GM21717 (cell line): ENCODE data around the gene RBPMS2.

ENCODE experiments used
- ATAC-seq: cut with Tn5 transposase; IDR thresholded peaks from one replicate; pipeline ENCODE4 v1.9.1; 2021; ENCODE audit warnings: mild to moderate bottlenecking, moderate library complexity; ENCODE audit not compliant: unreplicated experiment

RBPMS2 gene

DNA sequence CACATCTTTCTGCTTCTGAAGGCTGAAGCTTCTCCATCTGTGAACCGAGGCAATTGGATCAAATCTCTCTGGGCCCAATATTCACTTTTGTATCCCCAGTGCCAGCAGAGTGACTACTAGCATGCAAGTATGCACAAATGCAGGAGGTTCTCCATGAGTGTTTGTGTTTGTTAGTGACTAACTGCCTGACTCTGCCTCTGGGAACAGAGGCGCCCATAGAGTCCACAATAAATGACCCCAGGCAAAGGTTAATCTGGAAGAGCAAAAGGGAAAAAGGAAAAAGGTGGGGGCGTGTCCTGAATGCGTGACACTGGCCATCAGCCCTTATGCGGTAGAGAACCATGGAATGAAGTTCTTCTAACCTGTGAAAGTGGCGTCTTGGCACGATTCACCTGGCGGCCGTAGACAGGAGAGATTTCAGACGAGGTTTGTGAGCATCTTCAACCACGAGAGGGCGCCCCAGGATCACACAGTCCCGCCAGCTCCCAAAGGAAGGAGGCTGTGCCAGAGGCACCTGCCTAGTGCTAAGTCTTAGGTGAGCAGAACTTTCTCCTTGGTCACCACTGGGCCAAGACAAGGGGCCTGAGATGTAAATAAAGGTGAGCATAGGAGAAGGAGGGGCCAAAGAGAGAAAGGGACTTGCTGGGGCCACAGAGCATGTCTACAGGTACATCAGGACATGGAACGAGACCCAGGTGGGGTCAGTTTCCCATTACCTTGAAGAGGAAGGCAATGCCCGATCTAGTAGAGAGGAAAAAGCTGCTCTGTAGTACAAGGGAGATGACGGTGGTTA is 44.2 kb downstream of the RBPMS2 start:
- ATAC-seq = no peak

GRCh38 chr15:64730151-64730550 is 45.2 kb downstream of the RBPMS2 start:
- ATAC-seq = no peak

DNA sequence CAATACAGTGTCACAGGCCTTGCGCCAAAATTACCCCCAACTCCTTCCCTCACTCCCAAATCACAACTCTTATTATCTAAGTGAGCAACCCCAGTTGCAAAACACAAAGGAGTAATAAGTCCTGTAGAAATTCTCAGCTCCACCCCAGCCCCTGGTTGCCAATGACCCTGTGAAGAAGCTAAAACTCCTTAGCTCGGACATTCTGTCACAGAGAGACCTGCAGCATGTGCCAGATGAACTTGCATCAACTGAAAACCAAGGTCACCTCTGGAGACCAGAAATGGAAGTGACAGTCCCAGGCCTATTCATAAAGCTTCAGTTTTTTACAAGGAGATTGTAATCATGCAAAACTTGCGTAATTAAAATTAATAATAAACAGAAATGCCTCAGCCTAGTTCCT is 55.2 kb downstream of the RBPMS2 start:
- ATAC-seq = no peak

DNA sequence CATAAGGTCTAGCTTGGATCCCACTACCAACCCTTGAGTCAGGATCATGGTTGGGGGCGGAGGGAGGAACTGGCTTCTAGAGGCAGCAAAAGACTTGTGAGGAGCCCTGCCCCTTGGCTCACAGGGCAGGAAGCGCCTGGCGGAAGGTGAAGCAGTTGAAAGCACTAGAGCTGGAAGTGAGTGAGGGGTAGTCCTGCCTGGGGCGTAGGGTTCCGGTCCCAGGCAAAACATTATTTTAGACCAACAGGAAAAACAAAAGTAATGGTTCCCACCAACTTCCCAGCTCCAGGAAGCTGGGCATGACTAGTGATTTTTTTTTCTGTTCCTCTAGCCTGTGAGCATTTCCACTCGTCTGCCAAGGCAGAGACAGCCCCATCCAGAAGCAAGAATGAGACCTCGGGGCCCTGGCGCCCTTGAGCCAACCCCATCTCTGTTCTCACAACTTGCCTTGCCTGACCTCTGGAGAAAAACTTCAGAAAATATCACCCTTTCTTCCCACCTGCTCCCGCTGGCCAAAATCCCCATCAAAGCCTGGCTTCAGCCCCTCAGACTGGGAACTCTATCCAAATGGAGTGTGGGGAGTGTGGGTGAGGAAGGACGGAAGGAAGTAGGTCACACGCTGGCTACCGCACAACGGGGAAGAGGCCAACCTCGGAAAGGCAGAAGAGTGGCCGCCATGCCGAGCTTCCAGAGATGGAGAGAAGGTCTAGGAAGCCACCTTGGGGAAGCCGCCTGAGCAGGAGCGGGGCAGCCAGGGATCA is 57.5 kb downstream of the RBPMS2 start:
- ATAC-seq = no peak

- no peak for ATAC-seq
Measured at GRCh38 chr15:64717130-64717529, 58.3 kb downstream of the RBPMS2 start.

- no peak for ATAC-seq
Measured at GRCh38 chr15:64716452-64716851, 58.9 kb downstream of the RBPMS2 start.

- ATAC-seq = no peak
Measured at GRCh38 chr15:64713592-64713991, 61.8 kb downstream of the RBPMS2 start.

DNA sequence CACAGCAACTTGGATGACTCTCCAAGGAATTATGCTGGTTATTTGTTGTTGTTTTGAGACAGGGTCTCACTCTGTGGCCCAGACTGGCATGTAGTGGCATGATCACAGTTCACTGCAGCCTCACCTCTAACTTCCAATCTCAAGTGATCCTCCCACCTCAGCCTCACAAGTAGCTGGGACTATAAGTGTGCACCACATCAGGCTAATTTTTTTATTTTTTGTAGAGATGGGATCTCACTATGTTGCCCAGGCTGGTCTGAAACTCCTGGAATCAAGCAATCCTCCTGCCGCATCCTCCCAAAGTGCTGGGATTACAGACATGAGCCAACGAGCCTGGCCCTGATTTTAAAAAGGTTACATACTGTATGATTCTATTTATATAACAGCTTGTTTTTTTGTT is 63.0 kb downstream of the RBPMS2 start:
- no peak for ATAC-seq

DNA sequence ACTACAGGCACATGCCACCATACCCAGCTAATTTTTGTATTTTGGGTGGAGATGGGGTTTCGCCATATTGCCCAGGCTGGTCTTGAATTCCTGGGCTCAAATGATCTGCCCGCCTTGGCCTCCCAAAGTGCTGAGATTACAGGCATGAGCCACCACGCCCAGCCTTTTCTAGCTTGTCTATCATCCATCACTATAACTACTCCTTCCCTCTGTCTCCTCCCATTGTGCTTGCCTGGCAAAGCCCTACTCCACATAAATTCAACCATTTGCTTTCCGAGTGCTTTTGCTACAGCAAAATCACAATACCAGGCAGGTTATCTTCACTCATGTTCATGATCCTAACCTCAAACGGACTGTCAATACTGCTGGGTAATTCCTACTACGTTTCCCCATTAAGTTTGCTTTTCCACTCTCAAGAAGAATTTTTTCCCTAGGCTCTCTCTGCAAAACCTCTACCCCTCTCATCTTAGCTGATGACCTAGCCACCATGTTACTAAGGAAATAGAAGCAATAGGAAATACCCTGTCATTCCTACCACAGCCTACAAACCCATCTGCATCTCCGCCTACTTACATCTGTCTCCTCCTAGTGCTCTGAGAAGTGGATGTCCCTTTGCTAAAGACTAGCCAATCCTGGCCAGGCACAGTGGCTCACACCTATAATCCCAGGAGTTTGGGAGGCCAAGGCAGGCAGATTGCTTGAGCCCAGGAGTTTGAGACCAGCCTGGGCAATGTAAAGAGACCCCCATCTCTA is 64.5 kb downstream of the RBPMS2 start:
- ATAC-seq = no peak

DNA sequence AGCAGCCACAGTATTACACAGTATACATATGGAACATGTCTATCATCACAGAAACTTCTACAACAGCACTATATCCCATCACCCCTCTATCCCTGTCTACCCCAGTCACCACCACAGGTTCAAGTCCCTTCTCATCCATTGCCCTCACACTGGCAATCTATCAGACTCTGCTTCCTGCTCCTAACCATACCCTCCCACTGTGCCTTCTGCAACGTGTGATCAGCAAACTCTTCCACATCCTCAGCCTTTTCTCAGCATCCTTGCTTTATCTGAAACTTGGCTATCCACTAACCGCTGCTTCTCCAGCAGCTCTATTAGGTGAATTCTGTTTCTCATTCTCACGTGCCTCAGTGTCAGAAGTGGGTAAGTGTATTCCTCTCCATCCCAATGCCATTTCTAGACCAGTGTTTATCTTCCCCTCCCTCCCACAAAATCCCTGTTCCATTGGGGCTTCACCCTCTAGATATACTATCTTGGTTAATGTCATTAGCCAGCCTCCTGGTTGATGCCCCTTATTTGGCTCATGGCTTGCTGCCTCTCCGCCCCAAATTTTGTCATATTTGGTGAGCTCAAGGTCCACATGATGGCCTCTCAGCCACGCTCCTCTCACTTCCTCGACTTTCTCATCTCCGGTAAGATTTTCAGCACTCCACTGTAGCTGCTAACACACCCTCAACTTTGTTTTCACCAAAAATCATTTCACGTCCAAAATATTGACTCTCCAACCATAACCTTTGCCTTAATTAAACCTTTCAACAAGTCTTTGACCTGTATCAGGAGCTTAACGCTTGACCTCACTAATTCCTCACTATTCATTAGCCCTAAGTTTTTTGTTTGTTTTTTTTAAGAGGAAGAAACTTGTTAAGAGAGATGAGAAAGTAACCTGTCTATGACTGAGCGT is 69.1 kb downstream of the RBPMS2 start:
- no peak for ATAC-seq

DNA sequence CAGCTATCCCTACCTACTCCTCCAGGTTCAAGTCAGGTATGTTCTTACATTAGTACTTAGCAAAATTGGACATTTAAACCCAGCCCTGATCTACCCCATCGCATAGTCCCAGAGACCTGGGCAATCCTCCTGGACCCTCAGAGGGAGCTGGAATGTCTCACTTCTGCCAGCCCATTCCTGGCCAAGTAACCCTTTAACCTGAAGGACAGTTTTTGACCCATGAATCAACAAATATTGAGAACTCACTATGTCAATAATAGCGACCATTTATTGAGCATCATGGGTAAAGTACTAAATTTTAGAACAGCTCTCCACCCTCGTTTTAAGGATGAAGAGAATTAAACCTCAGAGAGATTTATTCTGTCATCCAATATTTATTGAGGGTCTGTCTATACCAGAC is 70.4 kb downstream of the RBPMS2 start:
- ATAC-seq = no peak

DNA sequence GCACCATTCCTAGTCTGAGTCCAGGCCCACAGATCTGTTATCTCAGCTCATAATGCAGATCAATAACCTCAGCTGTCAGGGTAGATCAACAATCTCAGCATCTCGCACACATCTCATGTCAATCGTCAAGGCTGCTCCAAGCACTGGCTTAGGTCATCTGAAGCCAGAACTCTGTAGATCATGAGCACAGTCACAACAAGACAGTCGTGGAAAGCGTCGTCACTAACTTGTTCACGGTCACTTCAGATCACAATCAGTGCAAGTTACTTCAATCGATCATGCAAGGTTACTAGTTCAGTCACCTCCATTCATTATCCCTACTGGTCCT is 71.8 kb downstream of the RBPMS2 start:
- ATAC-seq = no peak

- ATAC-seq = peak; percentile 53
Measured at GRCh38 chr15:64702816-64703631, 72.4 kb downstream of the RBPMS2 start.

DNA sequence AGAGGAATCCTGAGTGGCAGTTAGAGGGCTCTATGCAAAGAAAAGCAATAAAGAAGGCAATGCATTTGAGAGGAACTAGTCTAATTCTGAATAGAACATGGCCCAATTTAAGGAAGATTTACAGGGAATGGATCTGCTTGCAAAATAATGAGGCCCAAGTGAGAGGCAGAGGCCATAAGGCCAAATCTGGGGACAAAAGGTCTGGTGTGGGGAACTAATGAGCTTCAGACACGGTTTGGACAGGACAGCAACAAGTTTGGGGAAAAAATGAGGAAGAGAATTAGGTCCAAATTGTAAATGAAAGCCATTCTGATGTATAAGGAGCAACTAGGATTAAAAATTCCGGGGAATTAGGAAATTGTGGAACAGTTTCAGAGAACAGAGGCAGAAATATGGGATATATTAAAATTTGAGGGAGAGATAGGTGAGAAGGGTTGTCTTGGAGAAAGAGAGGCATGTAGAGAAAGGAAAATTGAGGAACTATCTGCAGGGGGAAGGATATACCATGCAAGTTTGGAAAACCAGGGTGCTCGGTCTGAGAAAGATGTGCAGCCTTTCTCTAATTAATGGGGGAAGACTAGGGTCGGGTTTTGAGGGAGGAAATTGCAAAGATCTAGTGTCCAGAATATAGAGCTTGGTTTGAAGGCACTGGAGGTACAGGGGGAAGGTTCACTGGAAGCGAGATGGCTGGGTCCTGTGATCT is 73.8 kb downstream of the RBPMS2 start:
- ATAC-seq = no peak

GRCh38 chr15:64701051-64701450 is 74.3 kb downstream of the RBPMS2 start:
- ATAC-seq = no peak

DNA sequence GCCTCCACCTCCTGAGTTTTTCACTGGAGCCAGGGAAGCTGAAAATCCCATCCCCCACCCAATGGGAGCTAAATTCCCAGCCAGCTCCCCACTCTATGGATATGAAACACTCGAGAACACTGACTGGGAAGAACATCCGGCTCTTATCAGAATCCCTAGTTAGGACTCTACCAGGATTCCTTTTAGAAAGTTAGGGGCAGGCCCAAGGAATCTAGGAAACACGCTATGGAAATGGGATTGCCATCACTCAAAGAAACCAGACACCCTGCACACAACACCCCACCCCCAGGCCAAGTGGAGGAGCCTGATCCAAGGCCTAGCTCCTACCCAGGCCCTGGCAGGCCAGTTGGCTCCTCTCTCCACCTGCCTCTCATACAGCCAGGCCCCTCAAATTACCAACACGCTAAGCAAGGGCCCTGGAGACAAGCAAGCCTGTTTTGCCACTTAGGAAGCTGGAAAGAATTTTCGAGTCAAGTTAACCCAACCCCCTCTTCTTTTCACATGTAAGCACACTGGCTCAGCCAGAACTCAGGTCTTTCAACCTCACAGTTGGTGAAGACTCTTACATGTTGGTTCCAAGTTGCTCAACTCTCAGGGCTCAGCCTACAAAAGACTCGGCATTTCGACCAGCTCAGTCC is 75.5 kb downstream of the RBPMS2 start:
- no peak for ATAC-seq

GRCh38 chr15:64698823-64699222 is 76.6 kb downstream of the RBPMS2 start:
- ATAC-seq = no peak

GRCh38 chr15:64697911-64698369 is 77.4 kb downstream of the RBPMS2 start:
- no peak for ATAC-seq

DNA sequence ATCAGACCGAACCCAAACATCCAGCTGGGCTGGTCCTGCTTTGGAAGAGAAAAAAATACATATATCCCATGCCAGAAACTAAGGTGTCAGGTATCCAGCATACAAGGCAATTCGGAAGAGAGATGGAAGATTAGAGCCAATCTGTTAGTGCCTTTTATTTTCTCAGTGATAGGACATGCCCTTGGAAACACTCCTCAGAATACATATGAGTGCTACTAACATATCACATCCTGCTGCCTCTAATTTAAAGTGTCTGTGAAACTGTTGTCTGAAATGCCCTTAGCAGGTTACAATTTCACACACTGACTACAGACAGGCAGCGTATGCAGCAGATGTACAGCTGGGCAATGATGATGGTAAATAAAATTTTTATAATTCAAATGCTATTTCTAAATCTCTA is 78.9 kb downstream of the RBPMS2 start:
- ATAC-seq = no peak
